ENCODE data around the gene ADGRG4. TPM values are rescaled to one million over a fixed set of nuclear protein-coding genes. Genes with fewer than 3 reads are reported as not detected.

ADGRG4 gene
- total and polyA plus RNA-seq, 4 donors = under 0.01 TPM; not detected in 3

DNA sequence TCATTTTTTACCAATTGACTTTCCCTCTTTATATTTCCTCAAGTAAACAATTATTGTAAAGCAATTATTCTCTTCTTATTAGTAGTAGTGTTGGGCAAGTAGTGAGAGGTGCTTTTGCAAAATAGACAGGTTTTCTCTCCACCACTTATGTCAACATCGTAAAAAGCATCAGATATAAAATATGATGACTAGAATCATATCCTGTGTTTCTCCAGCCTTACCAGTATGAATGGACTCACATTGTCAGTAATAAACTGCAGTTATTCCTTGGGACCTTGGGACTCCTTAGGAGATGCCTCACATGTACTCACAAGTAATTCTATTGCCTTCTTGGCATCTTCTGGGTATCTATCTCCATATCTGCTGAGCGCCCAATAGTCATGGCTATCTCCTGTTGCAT, 146.5 kb downstream of the ADGRG4 start:
- no peak for TF ChIP-seq MAX (IDR thresholded peaks at IDR 0.05)
- no peaks in the 10 kb centered on the region for H3K9me3 ChIP-seq (ENCODE audit: control insufficient read depth in 4 of 4, low read length in 3 of 4)

DNA sequence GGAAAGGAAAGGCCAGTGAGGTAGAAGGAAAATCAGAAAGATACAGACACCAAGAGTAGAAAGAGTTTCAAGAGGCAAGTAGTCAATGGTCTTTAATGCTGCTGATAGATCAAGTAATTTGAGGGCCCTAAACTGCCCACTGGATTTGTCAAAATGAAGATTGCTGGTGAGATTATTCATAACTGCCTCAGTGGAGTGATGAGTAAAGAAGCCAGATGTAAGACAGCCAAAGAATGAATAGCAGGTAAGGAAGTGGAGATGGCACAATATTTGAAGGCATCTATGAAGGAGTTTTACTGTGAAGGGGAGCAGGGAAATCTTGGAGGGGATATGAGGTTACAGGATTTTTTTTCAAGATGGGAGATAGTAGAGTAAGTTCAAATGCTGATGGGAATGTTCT, 147.2 kb downstream of the ADGRG4 start:
- H3K4me3 ChIP-seq (ENCODE audit: low read depth in 1 of 3, low read length in 3 of 3) = no peak overlapping the region
- no peaks in the 10 kb centered on the region for H3K9me3 ChIP-seq (ENCODE audit: control insufficient read depth in 4 of 4, low read length in 3 of 4)
- DNase-seq (ENCODE audit: low spot score) = no peak
- H3K27me3 ChIP-seq (ENCODE audit: control insufficient read depth in 4 of 4, insufficient read depth in 4 of 4, low read length in 3 of 4) = no peaks in the 10 kb centered on the region
- H3K9ac ChIP-seq (ENCODE audit: low read depth in 1 of 2, low read length in 2 of 2) = no peak overlapping the region
- H3K36me3 ChIP-seq (ENCODE audit: control insufficient read depth in 4 of 4, insufficient read depth in 3 of 4, low read depth in 1 of 4, low read length in 3 of 4) = no peaks in the 10 kb centered on the region
- TF ChIP-seq HNF4G (IDR thresholded peaks at IDR 0.05) = no peak
- no peak for TF ChIP-seq MAX (IDR thresholded peaks at IDR 0.05)
- TF ChIP-seq TAF1 (conservative IDR thresholded peaks at IDR 0.05) = no peak
- TF ChIP-seq YY1 (IDR thresholded peaks at IDR 0.05) = no peak
- TF ChIP-seq HNF4A (conservative IDR thresholded peaks at IDR 0.05) = no peak
- no peak for TF ChIP-seq EGR1 (IDR thresholded peaks at IDR 0.05; ENCODE audit: low read depth in 2 of 2)
- TF ChIP-seq, protein P1, sequence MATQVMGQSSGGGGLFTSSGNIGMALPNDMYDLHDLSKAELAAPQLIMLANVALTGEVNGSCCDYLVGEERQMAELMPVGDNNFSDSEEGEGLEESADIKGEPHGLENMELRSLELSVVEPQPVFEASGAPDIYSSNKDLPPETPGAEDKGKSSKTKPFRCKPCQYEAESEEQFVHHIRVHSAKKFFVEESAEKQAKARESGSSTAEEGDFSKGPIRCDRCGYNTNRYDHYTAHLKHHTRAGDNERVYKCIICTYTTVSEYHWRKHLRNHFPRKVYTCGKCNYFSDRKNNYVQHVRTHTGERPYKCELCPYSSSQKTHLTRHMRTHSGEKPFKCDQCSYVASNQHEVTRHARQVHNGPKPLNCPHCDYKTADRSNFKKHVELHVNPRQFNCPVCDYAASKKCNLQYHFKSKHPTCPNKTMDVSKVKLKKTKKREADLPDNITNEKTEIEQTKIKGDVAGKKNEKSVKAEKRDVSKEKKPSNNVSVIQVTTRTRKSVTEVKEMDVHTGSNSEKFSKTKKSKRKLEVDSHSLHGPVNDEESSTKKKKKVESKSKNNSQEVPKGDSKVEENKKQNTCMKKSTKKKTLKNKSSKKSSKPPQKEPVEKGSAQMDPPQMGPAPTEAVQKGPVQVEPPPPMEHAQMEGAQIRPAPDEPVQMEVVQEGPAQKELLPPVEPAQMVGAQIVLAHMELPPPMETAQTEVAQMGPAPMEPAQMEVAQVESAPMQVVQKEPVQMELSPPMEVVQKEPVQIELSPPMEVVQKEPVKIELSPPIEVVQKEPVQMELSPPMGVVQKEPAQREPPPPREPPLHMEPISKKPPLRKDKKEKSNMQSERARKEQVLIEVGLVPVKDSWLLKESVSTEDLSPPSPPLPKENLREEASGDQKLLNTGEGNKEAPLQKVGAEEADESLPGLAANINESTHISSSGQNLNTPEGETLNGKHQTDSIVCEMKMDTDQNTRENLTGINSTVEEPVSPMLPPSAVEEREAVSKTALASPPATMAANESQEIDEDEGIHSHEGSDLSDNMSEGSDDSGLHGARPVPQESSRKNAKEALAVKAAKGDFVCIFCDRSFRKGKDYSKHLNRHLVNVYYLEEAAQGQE (IDR thresholded peaks at IDR 0.05) = no peak
- no peak for TF ChIP-seq ZBTB33 (IDR thresholded peaks at IDR 0.05)
- no peak for TF ChIP-seq GABPA (IDR thresholded peaks at IDR 0.05 in 1 of 2, conservative IDR thresholded peaks at IDR 0.05 in 1 of 2)
- no peak for TF ChIP-seq JUND (IDR thresholded peaks at IDR 0.05)
- TF ChIP-seq FOXA2 (IDR thresholded peaks at IDR 0.05) = no peak
- no peak for TF ChIP-seq RXRA (IDR thresholded peaks at IDR 0.05)
- TF ChIP-seq ATF3 (IDR thresholded peaks at IDR 0.05) = no peak
- TF ChIP-seq CTCF (IDR thresholded peaks at IDR 0.05; ENCODE audit: low read depth, low read length, missing input control) = no peak
- no peak for TF ChIP-seq NR2F2 (IDR thresholded peaks at IDR 0.05)
- no peak for TF ChIP-seq SP1 (IDR thresholded peaks at IDR 0.05)
- TF ChIP-seq FOXA1 (IDR thresholded peaks at IDR 0.05) = no peak
- no peak for TF ChIP-seq RAD21 (IDR thresholded peaks at IDR 0.05)
- no peaks in the 10 kb centered on the region for H3K4me1 ChIP-seq (ENCODE audit: control insufficient read depth in 4 of 4, insufficient read depth in 4 of 4, low read length in 3 of 4)
- H3K27ac ChIP-seq (ENCODE audit: low read depth in 1 of 2, low read length in 2 of 2) = no peak overlapping the region

More for the DNA sequence above, 146.5 kb downstream of the ADGRG4 start:
- no peaks in the 10 kb centered on the region for H3K4me1 ChIP-seq (ENCODE audit: control insufficient read depth in 4 of 4, insufficient read depth in 4 of 4, low read length in 3 of 4)
- 81% methylated on average over 2 of the region's 2 CpGs for WGBS
- no peak overlapping the region for H3K27ac ChIP-seq (ENCODE audit: low read depth in 1 of 2, low read length in 2 of 2)
- no peak overlapping the region for H3K4me3 ChIP-seq (ENCODE audit: low read depth in 1 of 3, low read length in 3 of 3)
- H3K27me3 ChIP-seq (ENCODE audit: control insufficient read depth in 4 of 4, insufficient read depth in 4 of 4, low read length in 3 of 4) = no peaks in the 10 kb centered on the region
- H3K36me3 ChIP-seq (ENCODE audit: control insufficient read depth in 4 of 4, insufficient read depth in 3 of 4, low read depth in 1 of 4, low read length in 3 of 4) = no peaks in the 10 kb centered on the region
- no peak overlapping the region for H3K9ac ChIP-seq (ENCODE audit: low read depth in 1 of 2, low read length in 2 of 2)
- no peak for DNase-seq (ENCODE audit: low spot score)
